DMS 273 treated with DMSO at 0.1 percent for 48 hours (cell line): Measurements from ENCODE around the gene USP51.
"Not testable (repeated sequence)": the region's sequence is repeated elsewhere in the genome, so short reads cannot be mapped to it uniquely, and the experiment has no call there.

Experiments used
- DNase-seq: peaks from one replicate; lab custom pipeline; 2025; lab: John Stamatoyannopoulos, UW

The USP51 gene

GRCh38 chrX:55465108-55465507 is 24.5 kb downstream of the USP51 start:
- not testable (repeated sequence) for DNase-seq

DNA sequence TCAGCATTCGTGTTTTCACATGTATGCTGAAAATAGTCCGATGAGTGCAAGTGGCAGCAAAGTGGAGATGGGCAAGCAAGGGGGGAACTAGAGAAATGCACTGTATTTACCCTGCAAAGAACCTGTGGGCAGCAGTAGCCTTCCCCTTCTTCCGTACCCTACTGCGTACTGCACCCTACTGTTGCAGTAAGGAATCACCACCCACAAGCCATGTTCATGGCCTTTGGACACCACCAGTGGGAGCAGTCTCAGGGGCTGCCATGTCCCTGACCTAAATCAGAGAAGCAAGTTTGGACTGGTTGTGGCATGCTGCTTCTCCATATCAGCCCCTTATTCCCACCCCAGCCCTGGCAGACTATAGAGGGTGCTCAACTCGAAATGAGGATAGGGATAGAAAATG is 25.6 kb downstream of the USP51 start:
- DNase-seq = not testable (repeated sequence)

- not testable (repeated sequence) for DNase-seq
Measured at GRCh38 chrX:55459926-55460325, 29.7 kb downstream of the USP51 start.

- DNase-seq = not testable (repeated sequence)
Measured at GRCh38 chrX:55459426-55459825, 30.2 kb downstream of the USP51 start.

DNA sequence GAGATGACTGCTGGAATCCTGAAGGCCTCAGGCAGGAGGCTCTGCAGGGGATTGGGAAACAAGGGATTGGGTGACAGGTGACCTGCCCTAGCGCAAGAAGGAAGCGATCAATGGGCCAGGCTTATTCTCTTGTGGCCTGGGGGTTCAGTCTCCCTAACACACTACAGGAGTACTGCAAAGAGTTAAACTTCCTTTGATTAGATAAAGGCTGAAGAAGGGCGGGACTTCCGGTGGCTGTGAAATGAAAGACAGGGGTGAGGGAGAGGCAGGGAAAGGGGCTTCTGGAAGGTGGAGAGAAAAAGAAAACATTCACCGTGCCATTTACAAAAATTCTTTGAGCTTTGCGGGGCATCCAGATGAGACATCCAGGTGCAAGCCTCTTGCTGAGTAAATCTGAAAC is 33.9 kb downstream of the USP51 start:
- DNase-seq = not testable (repeated sequence)

GRCh38 chrX:55452833-55453124 is 36.9 kb downstream of the USP51 start:
- no peak for DNase-seq

GRCh38 chrX:55451990-55452832 is 37.4 kb downstream of the USP51 start, which contains the start of gene MAGEH1:
Gene MAGEH1, plus strand, starts transcription at chrX:55452127. Its CDS starts 248 bp downstream, at chrX:55452375.
- peak; percentile 43 for DNase-seq

DNA sequence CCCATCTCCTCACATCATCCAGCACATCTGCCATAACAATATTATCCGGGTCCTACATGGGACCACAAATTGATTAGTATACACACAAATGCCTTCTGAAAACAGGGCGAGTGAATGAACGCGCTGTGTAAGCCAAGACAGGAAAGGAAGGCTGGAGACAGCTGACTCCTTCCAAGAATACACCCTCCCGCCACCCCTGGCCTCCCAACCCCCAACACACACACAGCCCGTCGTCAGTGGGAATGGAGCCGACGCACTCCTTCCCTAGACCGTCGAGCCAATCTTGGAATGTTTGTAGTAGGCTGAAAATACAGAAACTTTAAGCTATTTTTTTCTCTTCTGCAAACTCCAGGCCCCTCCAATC is 38.0 kb downstream of the USP51 start:
- no peak for DNase-seq

DNA sequence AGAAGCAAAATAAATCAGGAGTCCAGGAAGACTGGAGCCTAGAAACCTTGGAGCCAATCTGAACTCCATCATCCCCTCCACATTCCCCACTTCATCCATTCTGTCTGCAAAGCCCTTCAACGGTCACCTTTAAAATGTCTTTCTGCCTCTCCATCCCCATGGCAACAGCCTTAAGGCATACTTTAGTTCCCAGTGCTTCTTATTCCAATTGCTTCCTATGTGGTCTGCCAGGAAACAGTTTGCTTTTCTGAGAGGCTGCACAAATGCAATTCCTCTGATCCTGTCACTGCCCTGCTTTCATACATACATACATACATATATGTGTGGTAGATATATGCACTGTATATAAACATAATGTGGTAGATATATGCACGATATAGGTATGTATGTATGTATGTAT is 38.5 kb downstream of the USP51 start:
- DNase-seq = no peak

DNA sequence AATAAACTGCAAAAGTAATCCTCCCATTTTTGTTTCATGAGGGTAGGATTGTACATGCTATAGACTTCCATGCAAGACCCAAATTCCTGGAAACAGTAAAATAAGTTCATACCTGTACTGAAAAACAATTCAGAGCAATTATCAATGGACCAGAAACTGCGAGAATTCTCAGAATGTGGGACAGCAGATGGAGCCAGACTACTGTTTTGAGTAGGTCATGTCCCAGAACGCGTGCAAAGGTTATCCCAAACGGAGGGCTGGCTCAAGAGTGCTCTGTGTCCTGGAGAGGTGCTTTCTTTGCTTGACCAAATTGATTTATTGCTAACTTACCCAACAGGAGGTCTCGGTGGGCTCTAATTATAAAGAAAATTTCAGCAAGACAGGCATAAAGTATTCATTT is 39.4 kb downstream of the USP51 start:
- DNase-seq = peak; percentile 3

- not testable (repeated sequence) for DNase-seq
Measured at GRCh38 chrX:55443468-55443867, 46.2 kb downstream of the USP51 start.
